Skin epidermis (tissue), 12 donors: Measurements from ENCODE around the gene PATL2.
"Not testable (repeated sequence)": the region's sequence is repeated elsewhere in the genome, so short reads cannot be mapped to it uniquely, and the experiment has no call there.

Experiments
- H3K27ac ChIP-seq, 21 experiments: fragments of 200-600 bp; sonication (generic) in 11 of 21; one replicate each; pipeline ENCODE4 v1.5.0; 2020; ENCODE audit warnings: mild to moderate bottlenecking in 3 of 21, inconsistent platforms in 2 of 21, moderate library complexity in 2 of 21
- H3K4me3 ChIP-seq, 7 experiments: fragments of 200-600 bp; sonication (generic) in 2 of 7; one replicate each; pipeline ENCODE4 v1.5.0; 2020; ENCODE audit warnings: inconsistent platforms in 2 of 7, mild to moderate bottlenecking in 2 of 7, moderate library complexity in 1 of 7

PATL2 gene

DNA sequence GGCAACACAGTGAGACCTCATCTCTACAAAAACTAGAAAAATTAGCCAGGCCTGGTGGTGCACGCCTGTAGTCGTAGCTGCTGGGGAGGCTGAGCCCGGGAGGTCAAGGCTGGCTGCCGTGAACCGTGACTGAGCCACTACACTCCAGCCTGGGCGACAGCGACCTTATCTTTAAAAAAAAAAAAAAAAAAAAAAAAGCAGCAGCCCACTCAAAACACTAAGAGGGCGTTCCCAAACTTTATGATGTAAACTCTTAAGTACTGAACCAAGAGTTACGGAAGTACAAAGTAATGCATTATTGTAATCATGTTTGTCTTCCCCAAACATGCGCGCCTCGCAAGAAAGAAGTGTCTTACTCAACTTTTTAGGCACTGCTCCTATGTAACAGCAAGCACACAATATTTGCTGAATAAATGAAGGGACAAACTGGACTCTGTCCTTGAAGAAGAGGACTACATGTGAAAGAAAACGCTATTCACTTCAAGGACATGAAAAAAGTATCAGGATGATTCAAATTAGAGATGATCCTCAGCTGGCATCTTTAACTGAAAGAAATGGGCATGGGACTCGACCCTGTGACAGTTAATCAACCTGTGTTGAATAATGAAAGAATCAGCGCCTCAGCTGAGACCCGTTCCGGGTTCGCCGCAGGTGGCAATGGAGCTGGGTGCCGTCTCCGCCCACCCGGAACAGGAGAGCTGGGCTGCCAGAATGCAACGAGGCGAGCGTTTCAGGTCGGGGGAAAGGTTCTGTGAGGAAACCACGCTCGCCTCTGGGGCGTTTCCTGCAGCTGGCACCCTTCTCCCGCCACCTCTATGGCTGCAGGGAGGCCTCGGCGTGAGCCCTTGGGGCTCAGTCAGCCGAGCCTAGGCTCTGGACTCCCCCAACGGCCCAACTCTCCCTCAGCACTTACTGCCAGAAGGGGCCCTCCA, 48.4 kb downstream of the PATL2 start:
- H3K27ac ChIP-seq = peak overlapping the region; percentile 90 to 100 (median 97)

GRCh38 chr15:44661576-44661975, 49.5 kb downstream of the PATL2 start:
- no peak overlapping the region for H3K4me3 ChIP-seq
- H3K27ac ChIP-seq = peak overlapping the region in 6 of 21 experiments; percentile 98 to 100 (median 100)

More for the DNA sequence above, 48.4 kb downstream of the PATL2 start:
- H3K4me3 ChIP-seq = peak overlapping the region; percentile 74 to 99 (median 94)

DNA sequence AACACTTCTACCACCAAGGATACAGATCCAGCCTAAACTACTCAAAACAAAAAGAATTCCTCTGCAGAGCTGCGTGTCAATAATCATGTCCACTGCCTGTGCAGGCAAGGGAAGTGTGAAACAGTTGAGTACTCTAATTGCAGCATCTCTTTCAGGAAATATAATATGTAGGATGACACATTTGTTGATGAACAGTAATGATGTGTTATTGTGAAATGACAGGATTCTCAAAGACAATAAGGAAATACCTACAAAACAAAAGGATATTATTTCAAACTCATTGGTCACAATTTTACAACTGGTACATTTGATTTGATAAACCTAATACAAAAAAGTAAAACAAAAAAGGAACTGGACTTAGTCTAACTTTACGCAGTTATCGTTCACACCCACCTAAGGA, 52.1 kb downstream of the PATL2 start:
- H3K27ac ChIP-seq = no peak overlapping the region

DNA sequence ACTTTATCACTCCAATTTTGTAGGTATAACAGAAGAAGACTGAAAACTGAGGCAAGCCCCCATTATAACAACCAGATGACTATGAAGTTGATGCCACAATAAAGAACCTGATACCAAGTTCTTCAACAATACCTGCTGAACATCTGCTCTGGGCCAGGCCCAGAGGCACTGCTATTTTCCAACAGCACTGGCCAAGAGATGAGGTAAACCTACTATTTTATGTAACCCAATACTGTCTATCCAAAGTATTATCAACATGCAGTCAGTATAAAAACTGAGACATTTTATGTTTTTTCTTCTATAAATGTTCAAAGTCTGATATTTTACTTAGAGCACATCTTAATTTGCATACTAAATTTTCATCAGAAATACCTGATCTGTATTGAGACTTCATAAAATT, 53.7 kb downstream of the PATL2 start:
- Histone ChIP-seq H3K4me3 (no peak overlapping the region), H3K27ac (no peak overlapping the region)

More for the DNA sequence above, 52.1 kb downstream of the PATL2 start:
- H3K4me3 ChIP-seq = no peak overlapping the region

GRCh38 chr15:44656913-44657312, 54.2 kb downstream of the PATL2 start:
- Histone ChIP-seq H3K27ac (no peak overlapping the region), H3K4me3 (no peak overlapping the region)

DNA sequence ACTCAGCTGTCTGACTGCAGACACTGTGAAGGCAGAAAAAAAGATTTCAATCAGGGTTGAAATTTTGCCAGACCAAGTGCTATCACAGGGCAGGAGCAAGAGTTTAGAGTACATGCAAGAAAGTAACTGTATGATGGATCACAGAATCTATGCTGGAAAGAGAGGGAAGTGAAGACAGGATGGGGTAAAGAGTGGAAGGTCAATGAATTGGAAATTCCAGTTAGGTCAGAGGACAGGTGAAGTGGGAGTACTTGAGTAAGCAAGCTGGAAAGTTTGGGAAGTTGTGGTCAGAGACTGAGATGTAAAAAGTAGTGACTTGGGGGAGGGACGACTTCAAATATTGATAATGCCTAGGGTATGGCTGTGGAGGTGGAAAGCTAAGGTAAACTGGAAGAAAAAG, 54.8 kb downstream of the PATL2 start:
- H3K27ac ChIP-seq = no peak overlapping the region

DNA sequence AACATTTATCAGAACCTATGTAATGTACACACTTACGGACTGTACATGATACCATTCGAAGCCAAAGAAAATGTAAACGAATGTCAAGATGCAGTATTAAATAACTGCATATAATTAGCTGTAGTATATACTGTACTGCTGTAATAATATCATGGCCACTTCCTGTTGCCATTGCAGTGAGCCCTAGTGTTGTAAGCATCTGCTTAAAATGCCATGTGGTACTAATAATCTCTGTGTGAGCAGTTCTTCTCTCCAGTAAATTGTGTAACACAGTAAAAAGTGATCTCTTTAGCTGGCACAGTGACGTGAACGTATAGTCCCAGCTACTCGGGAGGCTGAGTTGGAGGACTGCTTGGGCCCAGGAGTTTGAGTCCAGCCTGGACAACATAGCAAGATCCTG, 56.3 kb downstream of the PATL2 start:
- no peak overlapping the region for H3K4me3 ChIP-seq
- H3K27ac ChIP-seq = no peak overlapping the region

More for the DNA sequence above, 54.8 kb downstream of the PATL2 start:
- H3K4me3 ChIP-seq = no peak overlapping the region

DNA sequence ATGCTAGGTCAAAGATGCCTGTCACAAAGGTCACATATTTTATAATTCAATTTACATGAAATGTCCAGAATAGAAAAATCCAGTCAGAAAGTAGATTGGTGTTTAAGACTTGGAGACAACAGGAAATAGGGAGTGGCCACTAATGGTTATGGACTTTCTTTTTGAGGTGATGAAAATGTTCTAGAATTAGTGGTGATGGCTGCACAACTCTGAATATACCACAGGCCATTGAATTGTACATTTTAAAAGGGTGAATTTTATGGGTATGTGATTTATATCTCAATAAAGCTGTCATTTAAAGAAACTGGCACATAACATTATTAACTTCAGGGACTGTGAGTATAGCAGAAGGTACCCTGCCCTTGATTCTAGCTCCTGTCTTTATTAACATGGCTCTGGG, 63.5 kb downstream of the PATL2 start:
- no peak overlapping the region for H3K27ac ChIP-seq
- no peak overlapping the region for H3K4me3 ChIP-seq

DNA sequence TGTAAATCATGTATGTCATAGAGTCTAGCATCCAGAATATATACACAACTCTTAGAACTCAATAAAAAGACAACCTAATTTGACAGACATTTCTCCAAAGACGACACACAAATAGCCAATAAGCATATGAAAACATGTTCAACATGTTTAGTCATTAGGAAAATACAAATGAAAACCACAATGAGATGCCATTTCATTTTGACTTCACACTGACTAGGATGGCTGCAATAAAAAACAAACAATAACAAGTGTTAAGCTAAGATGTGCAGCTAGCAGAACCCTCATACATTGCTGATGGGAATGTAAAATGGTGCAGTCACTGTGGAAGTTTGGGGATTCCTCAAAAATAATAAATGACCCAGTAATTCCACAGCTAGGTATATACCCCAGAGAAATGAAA, 64.1 kb downstream of the PATL2 start:
- Histone ChIP-seq H3K27ac (no peak overlapping the region), H3K4me3 (no peak overlapping the region)

DNA sequence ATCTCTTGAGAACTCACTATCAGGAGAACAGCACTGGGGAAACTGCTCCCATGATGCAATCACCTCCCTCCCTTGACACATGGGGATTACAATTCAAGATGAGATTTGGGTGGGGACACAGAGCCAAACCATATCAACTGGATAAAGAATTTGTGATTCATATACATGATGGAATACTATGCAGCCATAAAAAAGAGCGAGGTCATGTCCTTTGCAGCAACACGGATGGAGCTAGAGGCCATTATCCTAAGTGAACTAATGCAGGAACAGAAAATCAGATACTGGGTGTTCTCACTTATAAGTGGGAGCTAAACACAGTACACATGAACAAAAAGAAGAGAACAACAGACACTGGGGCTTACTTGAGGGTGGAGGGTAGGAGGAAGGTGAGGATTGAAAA, 64.7 kb downstream of the PATL2 start:
- Histone ChIP-seq H3K27ac (no peak overlapping the region), H3K4me3 (no peak overlapping the region)

- no peak overlapping the region for H3K27ac ChIP-seq
- no peak overlapping the region for H3K4me3 ChIP-seq
Measured at GRCh38 chr15:44641651-44642050, 69.5 kb downstream of the PATL2 start.

- no peak overlapping the region for H3K4me3 ChIP-seq
- H3K27ac ChIP-seq = no peak overlapping the region
Measured at GRCh38 chr15:44636976-44637375, 74.1 kb downstream of the PATL2 start.

DNA sequence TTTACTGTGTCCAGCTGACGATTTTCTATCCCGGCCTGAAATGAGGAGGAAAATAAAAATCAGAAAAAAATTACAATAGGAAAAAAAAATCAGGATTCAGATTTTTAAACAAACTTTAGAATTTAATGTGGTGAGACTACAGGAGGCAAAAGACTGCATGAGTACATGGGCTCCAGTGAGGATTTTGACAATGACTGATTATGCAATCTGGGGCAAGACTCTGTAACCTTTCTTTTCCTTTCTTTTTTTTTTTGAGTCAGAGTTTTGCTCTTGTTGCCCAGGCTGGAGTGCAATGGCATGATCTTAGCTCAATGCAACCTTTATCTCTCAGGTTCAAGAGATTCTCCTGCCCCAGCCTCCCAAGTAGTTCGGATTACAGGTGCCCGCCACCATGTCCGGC, 77.5 kb downstream of the PATL2 start:
- Histone ChIP-seq H3K4me3 (no peak overlapping the region), H3K27ac (peak overlapping the region in 2 of 21 experiments; percentile 9 to 25)

DNA sequence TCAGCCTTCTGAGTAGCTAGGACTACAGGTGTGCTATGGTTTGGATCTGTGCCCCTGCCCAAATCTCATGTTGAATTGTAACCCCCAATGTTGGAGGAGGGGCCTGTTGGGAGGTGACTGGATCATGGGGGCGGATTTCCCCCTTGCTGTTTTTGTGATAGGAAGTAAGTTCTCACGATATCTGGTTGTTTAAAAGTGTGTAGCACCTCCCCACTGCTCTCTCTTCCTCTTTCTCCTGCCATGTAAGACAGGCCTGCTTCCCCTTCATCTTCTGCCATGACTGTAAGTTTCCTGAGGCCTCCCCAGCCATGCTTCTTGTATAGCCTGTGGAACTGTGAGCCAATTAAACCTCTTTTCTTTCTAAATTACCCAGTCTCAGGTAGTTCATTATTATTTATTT, 85.8 kb downstream of the PATL2 start:
- not testable (repeated sequence) for H3K27ac ChIP-seq, H3K4me3 ChIP-seq

GRCh38 chr15:44623178-44623577, 87.9 kb downstream of the PATL2 start:
- Histone ChIP-seq H3K27ac (no peak overlapping the region), H3K4me3 (no peak overlapping the region)

GRCh38 chr15:44620081-44620480, 91.0 kb downstream of the PATL2 start:
- H3K4me3 ChIP-seq = no peak overlapping the region
- no peak overlapping the region for H3K27ac ChIP-seq

GRCh38 chr15:44616974-44617373, 94.1 kb downstream of the PATL2 start:
- Histone ChIP-seq H3K27ac (no peak overlapping the region), H3K4me3 (no peak overlapping the region)
